ENCODE measurements around the gene F12.

DNA sequence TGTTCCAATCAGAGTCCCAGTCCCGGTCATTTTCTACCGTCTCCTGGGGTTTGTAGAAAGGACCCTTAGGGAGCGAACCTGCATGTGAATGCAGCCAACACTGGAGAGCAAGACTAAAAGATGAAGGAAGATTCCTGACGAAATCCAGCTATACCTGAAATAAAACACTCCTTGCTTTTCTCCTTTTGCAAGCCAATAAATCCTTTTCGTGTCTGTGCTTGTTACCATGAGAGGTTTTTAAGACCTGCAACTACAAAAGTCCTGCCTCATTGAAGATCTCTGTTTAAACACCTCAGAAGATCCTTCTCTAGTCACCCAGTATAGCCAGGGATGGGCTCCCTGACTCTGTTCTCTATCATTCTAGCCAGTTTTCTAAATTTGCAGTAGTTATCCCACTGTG lies 35.2 kb downstream of the F12 start:
- TF ChIP-seq, protein P1, sequence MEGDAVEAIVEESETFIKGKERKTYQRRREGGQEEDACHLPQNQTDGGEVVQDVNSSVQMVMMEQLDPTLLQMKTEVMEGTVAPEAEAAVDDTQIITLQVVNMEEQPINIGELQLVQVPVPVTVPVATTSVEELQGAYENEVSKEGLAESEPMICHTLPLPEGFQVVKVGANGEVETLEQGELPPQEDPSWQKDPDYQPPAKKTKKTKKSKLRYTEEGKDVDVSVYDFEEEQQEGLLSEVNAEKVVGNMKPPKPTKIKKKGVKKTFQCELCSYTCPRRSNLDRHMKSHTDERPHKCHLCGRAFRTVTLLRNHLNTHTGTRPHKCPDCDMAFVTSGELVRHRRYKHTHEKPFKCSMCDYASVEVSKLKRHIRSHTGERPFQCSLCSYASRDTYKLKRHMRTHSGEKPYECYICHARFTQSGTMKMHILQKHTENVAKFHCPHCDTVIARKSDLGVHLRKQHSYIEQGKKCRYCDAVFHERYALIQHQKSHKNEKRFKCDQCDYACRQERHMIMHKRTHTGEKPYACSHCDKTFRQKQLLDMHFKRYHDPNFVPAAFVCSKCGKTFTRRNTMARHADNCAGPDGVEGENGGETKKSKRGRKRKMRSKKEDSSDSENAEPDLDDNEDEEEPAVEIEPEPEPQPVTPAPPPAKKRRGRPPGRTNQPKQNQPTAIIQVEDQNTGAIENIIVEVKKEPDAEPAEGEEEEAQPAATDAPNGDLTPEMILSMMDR (IDR thresholded peaks at IDR 0.05 in 2 of 3, conservative IDR thresholded peaks at IDR 0.05 in 1 of 3; ENCODE audit: borderline replicate concordance in 1 of 3, insufficient read depth in 1 of 3, low read depth in 2 of 3, low read length in 2 of 3): no peak
- TF ChIP-seq POLR2A (IDR thresholded peaks at IDR 0.05; ENCODE audit: borderline replicate concordance, extremely low read depth, insufficient read depth, insufficient read length): no peak
- no peak for TF ChIP-seq YY1 (IDR thresholded peaks at IDR 0.05; ENCODE audit: extremely low read depth, insufficient replicate concordance, low read depth, low read length)
- no peak for TF ChIP-seq EZH2 (IDR thresholded peaks at IDR 0.05)
- no peak for TF ChIP-seq TCF7L2 (IDR thresholded peaks at IDR 0.05; ENCODE audit: borderline replicate concordance, extremely low read depth, insufficient read depth, insufficient read length)
- TF ChIP-seq, protein P2, sequence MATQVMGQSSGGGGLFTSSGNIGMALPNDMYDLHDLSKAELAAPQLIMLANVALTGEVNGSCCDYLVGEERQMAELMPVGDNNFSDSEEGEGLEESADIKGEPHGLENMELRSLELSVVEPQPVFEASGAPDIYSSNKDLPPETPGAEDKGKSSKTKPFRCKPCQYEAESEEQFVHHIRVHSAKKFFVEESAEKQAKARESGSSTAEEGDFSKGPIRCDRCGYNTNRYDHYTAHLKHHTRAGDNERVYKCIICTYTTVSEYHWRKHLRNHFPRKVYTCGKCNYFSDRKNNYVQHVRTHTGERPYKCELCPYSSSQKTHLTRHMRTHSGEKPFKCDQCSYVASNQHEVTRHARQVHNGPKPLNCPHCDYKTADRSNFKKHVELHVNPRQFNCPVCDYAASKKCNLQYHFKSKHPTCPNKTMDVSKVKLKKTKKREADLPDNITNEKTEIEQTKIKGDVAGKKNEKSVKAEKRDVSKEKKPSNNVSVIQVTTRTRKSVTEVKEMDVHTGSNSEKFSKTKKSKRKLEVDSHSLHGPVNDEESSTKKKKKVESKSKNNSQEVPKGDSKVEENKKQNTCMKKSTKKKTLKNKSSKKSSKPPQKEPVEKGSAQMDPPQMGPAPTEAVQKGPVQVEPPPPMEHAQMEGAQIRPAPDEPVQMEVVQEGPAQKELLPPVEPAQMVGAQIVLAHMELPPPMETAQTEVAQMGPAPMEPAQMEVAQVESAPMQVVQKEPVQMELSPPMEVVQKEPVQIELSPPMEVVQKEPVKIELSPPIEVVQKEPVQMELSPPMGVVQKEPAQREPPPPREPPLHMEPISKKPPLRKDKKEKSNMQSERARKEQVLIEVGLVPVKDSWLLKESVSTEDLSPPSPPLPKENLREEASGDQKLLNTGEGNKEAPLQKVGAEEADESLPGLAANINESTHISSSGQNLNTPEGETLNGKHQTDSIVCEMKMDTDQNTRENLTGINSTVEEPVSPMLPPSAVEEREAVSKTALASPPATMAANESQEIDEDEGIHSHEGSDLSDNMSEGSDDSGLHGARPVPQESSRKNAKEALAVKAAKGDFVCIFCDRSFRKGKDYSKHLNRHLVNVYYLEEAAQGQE (IDR thresholded peaks at IDR 0.05; ENCODE audit: low read depth): no peak
- TF ChIP-seq, protein P3, sequence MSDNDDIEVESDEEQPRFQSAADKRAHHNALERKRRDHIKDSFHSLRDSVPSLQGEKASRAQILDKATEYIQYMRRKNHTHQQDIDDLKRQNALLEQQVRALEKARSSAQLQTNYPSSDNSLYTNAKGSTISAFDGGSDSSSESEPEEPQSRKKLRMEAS (IDR thresholded peaks at IDR 0.05): no peak
- TF ChIP-seq ELF1 (IDR thresholded peaks at IDR 0.05; ENCODE audit: borderline replicate concordance, low read depth): no peak
- no peak for TF ChIP-seq ZFX (IDR thresholded peaks at IDR 0.05)
- no peak for TF ChIP-seq JUND (IDR thresholded peaks at IDR 0.05)
- TF ChIP-seq, protein P4, sequence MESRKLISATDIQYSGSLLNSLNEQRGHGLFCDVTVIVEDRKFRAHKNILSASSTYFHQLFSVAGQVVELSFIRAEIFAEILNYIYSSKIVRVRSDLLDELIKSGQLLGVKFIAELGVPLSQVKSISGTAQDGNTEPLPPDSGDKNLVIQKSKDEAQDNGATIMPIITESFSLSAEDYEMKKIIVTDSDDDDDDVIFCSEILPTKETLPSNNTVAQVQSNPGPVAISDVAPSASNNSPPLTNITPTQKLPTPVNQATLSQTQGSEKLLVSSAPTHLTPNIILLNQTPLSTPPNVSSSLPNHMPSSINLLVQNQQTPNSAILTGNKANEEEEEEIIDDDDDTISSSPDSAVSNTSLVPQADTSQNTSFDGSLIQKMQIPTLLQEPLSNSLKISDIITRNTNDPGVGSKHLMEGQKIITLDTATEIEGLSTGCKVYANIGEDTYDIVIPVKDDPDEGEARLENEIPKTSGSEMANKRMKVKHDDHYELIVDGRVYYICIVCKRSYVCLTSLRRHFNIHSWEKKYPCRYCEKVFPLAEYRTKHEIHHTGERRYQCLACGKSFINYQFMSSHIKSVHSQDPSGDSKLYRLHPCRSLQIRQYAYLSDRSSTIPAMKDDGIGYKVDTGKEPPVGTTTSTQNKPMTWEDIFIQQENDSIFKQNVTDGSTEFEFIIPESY (IDR thresholded peaks at IDR 0.05; ENCODE audit: extremely low read depth, insufficient replicate concordance, low read length): no peak
- TF ChIP-seq RAD21 (IDR thresholded peaks at IDR 0.05; ENCODE audit: low read depth): no peak
- no peak for TF ChIP-seq POLR2AphosphoS5 (IDR thresholded peaks at IDR 0.05; ENCODE audit: low read depth, low read length)
